Activated CD8-positive, alpha-beta T cell treated with anti-CD3 and anti-CD28 coated beads for 36 hours (primary cell): Measurements from ENCODE around the gene PTGER3. TPM values are rescaled to one million over a fixed set of nuclear protein-coding genes. Genes with fewer than 3 reads are reported as not detected.

Source experiments
- ATAC-seq: fragments of 200-7000 bp; cut with Tn5 transposase; one replicate; pipeline ENCODE4 v1.10.0; 2021; ENCODE audit warnings: mild to moderate bottlenecking, moderate library complexity
- CTCF ChIA-PET: fragments of 350-600 bp; sonication (Branson Sonifier 250); formaldehyde crosslinking; loops from one replicate; lab custom pipeline; 2021; ENCODE audit warnings: antibody characterized with exemption; lab: Charles Lee
- POLR2A ChIA-PET: fragments of 350-600 bp; sonication (Branson Sonifier 250); formaldehyde crosslinking; loops from one replicate; lab custom pipeline; 2021; ENCODE audit warnings: antibody characterized with exemption; lab: Charles Lee
- DNase-seq: peaks from one replicate; pipeline ENCODE4 v3.0.0-alpha.2; 2020
- H3K27ac Mint-ChIP-seq: one replicate; pipeline ENCODE4 v1.8.0; 2021; ENCODE audit warnings: mild to moderate bottlenecking, mixed read lengths
- H3K27me3 Mint-ChIP-seq: one replicate; pipeline ENCODE4 v1.8.0; 2021; ENCODE audit warnings: mixed read lengths
- H3K36me3 Mint-ChIP-seq: one replicate; pipeline ENCODE4 v1.8.0; 2021; ENCODE audit warnings: low read depth, mixed read lengths
- H3K4me1 Mint-ChIP-seq: one replicate; pipeline ENCODE4 v1.8.0; 2021; ENCODE audit warnings: low read depth, mixed read lengths
- H3K4me3 Mint-ChIP-seq: one replicate; pipeline ENCODE4 v1.8.0; 2021; ENCODE audit warnings: mild to moderate bottlenecking, moderate library complexity, mixed read lengths
- H3K9me3 Mint-ChIP-seq: one replicate; pipeline ENCODE4 v1.8.0; 2021; ENCODE audit warnings: mixed read lengths
- CTCF ChIP-seq: fragments of 200-600 bp; IDR thresholded peaks from one replicate; pipeline ENCODE4 v1.8.0; 2022; ENCODE audit warnings: antibody characterized with exemption, mild to moderate bottlenecking
- intact Hi-C: fragments of 100-400 bp; cut with micrococcal nuclease; formaldehyde crosslinking; loops from one replicate; pipeline ENCODE4 v1.10.0; 2022
- total RNA-seq, 2 experiments: library from RNA; stranded (reverse); gene quantifications; one replicate each; pipeline ENCODE4 v1.2.3, GENCODE V29; 2021

Gene PTGER3
- total RNA-seq, 2 experiments from 2014 or later = not detected

GRCh38 chr1:71081697-71082080 lies 34.1 kb upstream of the PTGER3 start:
- Mint-ChIP-seq H3K4me1 (peaks cover 23% of the 10 kb centered on the region), H3K4me3 (peak overlapping the region; percentile 99), H3K27ac (peak overlapping the region; percentile 88), H3K27me3 (peaks cover 5% of the 10 kb centered on the region), H3K9me3 (no peaks in the 10 kb centered on the region), H3K36me3 (peaks cover 22% of the 10 kb centered on the region)
- DNase-seq = peak; percentile 7
- intact Hi-C loops = no loop called here
- ATAC-seq = no peak
- no peak for TF ChIP-seq CTCF
- ChIA-PET POLR2A (interaction anchor here (0.8 to 2.4 kb wide), 3 partner anchors 11 to 21 kb away, joined by 3 to 9 read pairs (median 3); no protein-coding TSS in a partner anchor), CTCF (interaction anchor here (0.6 to 1.7 kb wide), 4 partner anchors 9 to 121 kb away, joined by 3 to 6 read pairs (median 5); no protein-coding TSS in a partner anchor)

- ChIA-PET CTCF (interaction anchor here (0.6 to 1.7 kb wide), 5 partner anchors 8 to 121 kb away, joined by 3 to 6 read pairs (median 4); no protein-coding TSS in a partner anchor), POLR2A (interaction anchor here (0.8 to 2.4 kb wide), 6 partner anchors 11 to 875 kb away, joined by 3 to 9 read pairs (median 3); no protein-coding TSS in a partner anchor)
- no peak for TF ChIP-seq CTCF
- H3K4me1 Mint-ChIP-seq = peaks cover 23% of the 10 kb centered on the region
- DNase-seq = peak; percentile 94
- H3K36me3 Mint-ChIP-seq = peaks cover 28% of the 10 kb centered on the region
- H3K27me3 Mint-ChIP-seq = peaks cover 5% of the 10 kb centered on the region
- peak within 1 kb of the TSS; percentile 99 for H3K4me3 Mint-ChIP-seq
- peak; percentile 99 for ATAC-seq
- peak within 1 kb of the TSS; percentile 99 for H3K27ac Mint-ChIP-seq
- no peaks in the 10 kb centered on the region for H3K9me3 Mint-ChIP-seq
- intact Hi-C loops = no loop called here
Measured at GRCh38 chr1:71080739-71081696, 33.4 kb upstream of the PTGER3 start, which contains the start of gene ZRANB2. TSS of gene ZRANB2 (minus strand) at chr1:71081035. CDS start at chr1:71080995, 40 bp downstream.

GRCh38 chr1:71080230-71080738 lies 32.7 kb upstream of the PTGER3 start:
- ChIA-PET CTCF (interaction anchor here (1.1 to 1.7 kb wide), 4 partner anchors 8 to 31 kb away, joined by 4 to 6 read pairs (median 5); no protein-coding TSS in a partner anchor), POLR2A (interaction anchor here (0.8 to 2.4 kb wide), 4 partner anchors 14 to 874 kb away, joined by 3 to 9 read pairs (median 3); no protein-coding TSS in a partner anchor)
- intact Hi-C loops = no loop called here
- Mint-ChIP-seq H3K4me1 (peaks cover 28% of the 10 kb centered on the region), H3K27me3 (peaks cover 5% of the 10 kb centered on the region), H3K4me3 (peak overlapping the region; percentile 99), H3K36me3 (peaks cover 35% of the 10 kb centered on the region), H3K9me3 (no peaks in the 10 kb centered on the region), H3K27ac (peak overlapping the region; percentile 99)
- ATAC-seq (peak; percentile 19), DNase-seq (peak; percentile 19)
- no peak for TF ChIP-seq CTCF

- DNase-seq (no peak), ATAC-seq (no peak)
- H3K9me3 Mint-ChIP-seq = no peaks in the 10 kb centered on the region
- ChIA-PET CTCF (no interaction called here), POLR2A (no interaction called here)
- no peak for TF ChIP-seq CTCF
- H3K36me3 Mint-ChIP-seq = peaks cover 64% of the 10 kb centered on the region
- H3K4me1 Mint-ChIP-seq = peaks cover 43% of the 10 kb centered on the region
- no peak overlapping the region for H3K4me3 Mint-ChIP-seq
- peak overlapping the region; percentile 47 for H3K27ac Mint-ChIP-seq
- no peaks in the 10 kb centered on the region for H3K27me3 Mint-ChIP-seq
- intact Hi-C loops = no loop called here
Measured at GRCh38 chr1:71074681-71075080, 27.1 kb upstream of the PTGER3 start.
